ENCODE results near the gene KLRF2.
A peak's percentile ranks its signal among the peaks of the same experiment; 100 is the strongest.

Gene KLRF2

DNA sequence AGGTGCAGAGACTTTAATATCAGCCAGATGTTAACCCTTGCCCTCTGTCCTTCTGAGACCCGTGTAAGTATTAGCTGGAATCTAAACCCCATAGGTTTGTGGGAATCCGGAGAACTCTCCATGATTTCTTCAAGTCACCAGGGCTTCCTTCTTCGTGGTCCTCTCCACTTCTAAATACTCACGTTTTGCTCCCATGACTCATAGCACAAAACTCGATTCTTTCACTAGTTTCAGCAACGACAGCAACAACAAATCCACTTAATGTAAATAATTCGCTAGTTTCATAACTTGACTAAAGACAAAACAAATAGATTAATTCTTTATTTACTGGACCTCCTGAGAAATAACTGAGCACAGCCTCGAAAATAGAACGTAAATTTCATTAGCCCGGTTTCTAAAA is 55.3 kb downstream of the KLRF2 start:
- DNase-seq (ENCODE audit: low spot score), result no peak

DNA sequence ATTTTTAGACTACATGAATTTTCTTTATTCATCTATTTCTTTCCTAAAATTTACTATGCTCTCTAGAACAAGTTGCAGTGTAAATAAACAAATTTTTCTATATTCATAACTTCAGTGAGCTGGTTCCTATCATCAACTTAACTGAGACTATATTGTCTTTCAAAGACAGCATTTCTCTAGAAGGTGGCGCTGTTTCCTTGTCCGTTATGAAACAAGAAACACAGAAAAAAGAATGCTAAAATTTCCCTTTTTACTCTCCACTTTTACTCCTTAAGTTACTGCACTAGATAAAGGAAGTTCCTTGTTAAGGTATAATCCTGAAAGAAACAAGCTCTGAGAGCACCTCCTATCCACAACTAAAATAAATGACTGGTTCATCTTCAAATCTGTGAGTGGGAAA is 59.1 kb downstream of the KLRF2 start:
- DNase-seq (ENCODE audit: low spot score), result peak; percentile 27

DNA sequence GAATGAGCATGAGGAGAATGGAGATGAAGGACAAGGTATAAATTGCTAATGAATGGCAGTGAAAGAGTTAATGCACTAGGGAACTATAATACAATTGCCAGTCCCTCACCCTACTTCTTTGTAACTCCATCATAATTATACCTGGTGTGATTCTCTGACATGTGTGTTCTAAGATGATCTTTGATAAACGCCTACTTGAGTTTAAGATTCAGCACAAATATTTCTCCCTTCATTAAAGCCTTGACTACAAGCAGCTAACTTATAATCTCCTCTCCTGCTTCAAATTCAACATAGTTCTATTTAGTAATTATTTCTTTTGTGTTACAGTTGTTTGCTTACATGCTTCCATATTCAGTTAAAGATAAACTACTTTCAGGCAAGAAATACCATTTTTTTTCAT is 60.5 kb downstream of the KLRF2 start:
- DNase-seq (ENCODE audit: low spot score), result no peak

DNA sequence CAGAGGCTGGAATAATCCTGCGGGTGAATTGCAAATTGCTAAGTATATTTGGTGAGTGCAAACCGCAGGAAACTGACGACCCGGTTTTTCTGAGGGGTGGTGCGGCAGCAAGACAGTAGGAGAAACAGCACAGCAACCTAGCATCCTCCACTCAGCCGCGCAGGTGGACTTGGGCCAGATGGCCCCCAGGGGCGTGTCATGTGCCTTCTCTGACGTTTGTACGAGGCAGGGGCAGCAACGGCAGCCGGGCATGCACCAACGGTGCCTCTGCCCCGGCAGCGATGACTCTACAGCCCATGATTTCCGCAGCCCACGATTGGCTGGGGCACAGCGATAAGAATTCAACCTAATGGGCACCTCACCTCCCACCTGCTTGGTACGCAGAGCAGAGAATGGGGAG is 62.0 kb downstream of the KLRF2 start:
- no peak for DNase-seq (ENCODE audit: low spot score)

DNA sequence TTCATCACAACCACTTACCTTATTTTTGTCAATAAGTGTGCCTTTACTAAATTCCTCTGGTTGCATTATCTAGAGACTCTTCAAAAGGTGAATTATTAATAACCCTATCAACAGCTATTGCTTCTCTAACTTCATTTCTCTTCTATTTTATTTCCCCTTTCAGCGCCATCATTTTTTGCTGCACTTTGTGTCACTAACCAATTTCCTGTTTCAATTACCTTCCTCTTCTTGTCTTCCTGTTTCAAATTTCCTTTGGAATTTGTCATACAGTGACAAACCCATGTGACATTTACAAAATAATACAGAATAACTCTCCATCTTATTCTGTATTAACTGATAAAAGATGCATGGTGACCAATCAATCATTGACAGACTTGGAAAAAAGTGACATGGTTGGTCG is 63.1 kb downstream of the KLRF2 start:
- DNase-seq (ENCODE audit: low spot score), result no peak

All from pons (tissue), 1 donor.